Mammary epithelial cell (primary cell): ENCODE measurements around the gene GPR108.
A peak's percentile ranks its signal among the peaks of the same experiment; 100 is the strongest.

ENCODE experiments used
- EZH2 ChIP-seq: IDR thresholded peaks from 2 replicates; pipeline ENCODE4 v1.6.1; 2012; ENCODE audit warnings: low read length, inconsistent platforms, borderline replicate concordance
- TF ChIP-seq, protein P1 (sequence below), 2 donors: IDR thresholded peaks in 1 of 2; conservative IDR thresholded peaks in 1 of 2; 2 replicates each; pipeline ENCODE4 v1.5.1; 2011 to 2012; ENCODE audit warnings: inconsistent platforms in 2 of 2, low read length in 2 of 2, mild to moderate bottlenecking in 2 of 2, control low read depth in 1 of 2, low read depth in 1 of 2; ENCODE audit not compliant: insufficient read depth in 1 of 2; ENCODE audit errors: extremely low read depth in 1 of 2

- TF ChIP-seq, protein P1, sequence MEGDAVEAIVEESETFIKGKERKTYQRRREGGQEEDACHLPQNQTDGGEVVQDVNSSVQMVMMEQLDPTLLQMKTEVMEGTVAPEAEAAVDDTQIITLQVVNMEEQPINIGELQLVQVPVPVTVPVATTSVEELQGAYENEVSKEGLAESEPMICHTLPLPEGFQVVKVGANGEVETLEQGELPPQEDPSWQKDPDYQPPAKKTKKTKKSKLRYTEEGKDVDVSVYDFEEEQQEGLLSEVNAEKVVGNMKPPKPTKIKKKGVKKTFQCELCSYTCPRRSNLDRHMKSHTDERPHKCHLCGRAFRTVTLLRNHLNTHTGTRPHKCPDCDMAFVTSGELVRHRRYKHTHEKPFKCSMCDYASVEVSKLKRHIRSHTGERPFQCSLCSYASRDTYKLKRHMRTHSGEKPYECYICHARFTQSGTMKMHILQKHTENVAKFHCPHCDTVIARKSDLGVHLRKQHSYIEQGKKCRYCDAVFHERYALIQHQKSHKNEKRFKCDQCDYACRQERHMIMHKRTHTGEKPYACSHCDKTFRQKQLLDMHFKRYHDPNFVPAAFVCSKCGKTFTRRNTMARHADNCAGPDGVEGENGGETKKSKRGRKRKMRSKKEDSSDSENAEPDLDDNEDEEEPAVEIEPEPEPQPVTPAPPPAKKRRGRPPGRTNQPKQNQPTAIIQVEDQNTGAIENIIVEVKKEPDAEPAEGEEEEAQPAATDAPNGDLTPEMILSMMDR (conservative IDR thresholded peaks at IDR 0.05 in 1 of 2, IDR thresholded peaks at IDR 0.05 in 1 of 2; ENCODE audit: extremely low read depth in 1 of 2, insufficient read depth in 1 of 2, low read depth in 1 of 2, low read length in 2 of 2), result peak; percentile 50 to 78
- no peak for TF ChIP-seq EZH2
Measured at GRCh38 chr19:6736169-6736916, 1.0 kb downstream of the GPR108 start.
